MM.1S (cell line): ENCODE measurements around the gene DAZAP1.

ENCODE experiments used
- EZH2phosphoT487 ChIP-seq: fragments of 300-600 bp; sonication (generic); IDR thresholded peaks from 2 replicates; pipeline ENCODE4 v1.6.1; 2018; ENCODE audit warnings: antibody characterized with exemption, low read length
- TF ChIP-seq, protein P1 (sequence below): fragments of 300-600 bp; sonication (generic); IDR thresholded peaks from 2 replicates; pipeline ENCODE4 v1.5.1; 2016; ENCODE audit warnings: antibody characterized with exemption, low read length, mixed read lengths

DNA sequence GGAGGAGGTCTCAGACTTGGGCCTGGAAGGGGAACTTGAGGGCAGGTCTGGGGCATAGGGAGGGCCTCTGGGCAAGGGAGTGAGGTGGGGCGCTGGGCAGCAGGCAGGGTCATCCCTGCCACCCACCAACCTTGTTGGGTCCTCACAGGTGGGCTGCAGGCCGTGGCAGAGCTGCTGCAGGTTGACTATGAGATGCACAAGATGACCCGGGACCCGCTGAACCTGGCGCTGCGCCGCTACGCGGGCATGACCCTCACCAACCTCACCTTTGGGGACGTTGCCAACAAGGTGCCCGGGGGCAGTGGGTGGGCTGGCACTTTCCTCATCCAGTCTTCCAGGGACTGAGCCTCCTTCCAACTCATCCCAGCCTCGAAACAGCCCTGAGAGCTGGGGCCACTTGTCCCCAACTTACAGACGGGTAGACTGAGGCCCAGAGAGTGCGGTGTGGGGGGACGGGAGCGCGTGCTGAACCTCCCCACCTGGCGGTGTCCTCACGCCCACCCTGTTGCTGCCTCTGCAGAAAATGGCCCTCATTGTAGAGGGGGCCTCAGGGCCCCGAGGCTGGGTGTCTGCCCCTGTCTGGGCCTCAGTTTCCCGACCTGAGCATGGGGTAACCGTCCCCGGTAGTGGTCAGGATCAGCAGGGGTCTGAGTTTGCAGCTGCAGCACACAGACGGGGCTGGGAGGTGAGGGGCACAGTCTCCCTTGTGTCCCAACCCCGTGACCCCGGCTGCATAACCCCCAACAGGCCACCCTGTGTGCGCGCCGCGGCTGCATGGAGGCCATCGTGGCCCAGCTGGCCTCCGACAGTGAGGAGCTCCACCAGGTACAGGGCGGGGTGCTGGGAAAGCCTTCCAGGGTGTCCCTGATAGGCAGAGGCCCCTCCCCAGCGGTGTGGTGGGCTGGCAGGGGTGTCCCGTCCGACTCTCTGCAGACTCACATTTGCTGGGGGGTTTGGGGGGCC lies 52.9 kb downstream of the DAZAP1 start:
- TF ChIP-seq, protein P1, sequence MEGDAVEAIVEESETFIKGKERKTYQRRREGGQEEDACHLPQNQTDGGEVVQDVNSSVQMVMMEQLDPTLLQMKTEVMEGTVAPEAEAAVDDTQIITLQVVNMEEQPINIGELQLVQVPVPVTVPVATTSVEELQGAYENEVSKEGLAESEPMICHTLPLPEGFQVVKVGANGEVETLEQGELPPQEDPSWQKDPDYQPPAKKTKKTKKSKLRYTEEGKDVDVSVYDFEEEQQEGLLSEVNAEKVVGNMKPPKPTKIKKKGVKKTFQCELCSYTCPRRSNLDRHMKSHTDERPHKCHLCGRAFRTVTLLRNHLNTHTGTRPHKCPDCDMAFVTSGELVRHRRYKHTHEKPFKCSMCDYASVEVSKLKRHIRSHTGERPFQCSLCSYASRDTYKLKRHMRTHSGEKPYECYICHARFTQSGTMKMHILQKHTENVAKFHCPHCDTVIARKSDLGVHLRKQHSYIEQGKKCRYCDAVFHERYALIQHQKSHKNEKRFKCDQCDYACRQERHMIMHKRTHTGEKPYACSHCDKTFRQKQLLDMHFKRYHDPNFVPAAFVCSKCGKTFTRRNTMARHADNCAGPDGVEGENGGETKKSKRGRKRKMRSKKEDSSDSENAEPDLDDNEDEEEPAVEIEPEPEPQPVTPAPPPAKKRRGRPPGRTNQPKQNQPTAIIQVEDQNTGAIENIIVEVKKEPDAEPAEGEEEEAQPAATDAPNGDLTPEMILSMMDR = no peak
- no peak for TF ChIP-seq EZH2phosphoT487
